ENCODE measurements around the gene ELF2. TPM values are rescaled to one million over a fixed set of nuclear protein-coding genes. Genes with fewer than 3 reads are reported as not detected.

Gene ELF2
- 143 TPM for total RNA-seq

DNA sequence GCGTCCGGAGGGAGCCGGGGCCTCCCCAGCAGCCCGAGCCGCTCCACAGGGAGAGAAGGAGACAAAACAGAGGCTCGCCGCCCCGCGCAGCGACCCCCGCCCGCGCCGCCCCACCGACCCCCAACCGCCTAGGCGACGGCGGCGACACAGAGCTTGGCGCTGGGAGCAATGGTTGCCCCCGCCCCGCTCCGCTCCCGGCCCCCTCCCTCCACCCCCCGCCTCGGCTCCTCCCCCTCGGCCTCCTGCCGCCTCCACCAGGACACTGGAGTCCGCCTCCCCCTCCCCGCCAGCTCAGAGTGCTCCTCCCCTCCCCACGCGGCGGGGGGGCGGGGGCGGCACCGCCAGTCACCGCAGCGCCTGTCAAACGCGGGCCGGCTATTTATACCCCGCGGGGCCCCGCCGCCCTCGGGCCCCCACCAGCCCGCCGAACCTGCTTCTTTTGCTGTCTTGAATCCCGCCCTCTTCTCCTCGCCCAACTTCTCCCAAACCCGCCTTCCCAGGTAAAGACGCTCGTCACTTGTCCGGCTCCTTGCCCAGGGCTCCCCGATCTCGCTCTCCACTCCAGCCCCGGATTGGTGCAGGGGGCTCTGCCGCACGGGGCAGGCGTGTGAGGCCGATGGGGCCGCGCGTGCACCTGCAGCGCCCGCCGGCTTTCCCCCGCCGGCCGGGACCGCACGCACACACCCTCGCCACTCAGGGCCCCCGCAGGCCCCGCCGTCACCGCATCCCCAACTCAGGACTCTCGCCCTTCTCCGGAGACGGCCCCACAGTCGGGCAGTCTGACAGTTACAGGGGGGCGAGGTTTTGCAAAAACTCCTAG is at the start of gene ELF2:
Gene ELF2, minus strand, starts transcription at position 170 of the 820 bp plus-strand sequence. CDS start 39,517 bp downstream, outside the sequence.

DNA sequence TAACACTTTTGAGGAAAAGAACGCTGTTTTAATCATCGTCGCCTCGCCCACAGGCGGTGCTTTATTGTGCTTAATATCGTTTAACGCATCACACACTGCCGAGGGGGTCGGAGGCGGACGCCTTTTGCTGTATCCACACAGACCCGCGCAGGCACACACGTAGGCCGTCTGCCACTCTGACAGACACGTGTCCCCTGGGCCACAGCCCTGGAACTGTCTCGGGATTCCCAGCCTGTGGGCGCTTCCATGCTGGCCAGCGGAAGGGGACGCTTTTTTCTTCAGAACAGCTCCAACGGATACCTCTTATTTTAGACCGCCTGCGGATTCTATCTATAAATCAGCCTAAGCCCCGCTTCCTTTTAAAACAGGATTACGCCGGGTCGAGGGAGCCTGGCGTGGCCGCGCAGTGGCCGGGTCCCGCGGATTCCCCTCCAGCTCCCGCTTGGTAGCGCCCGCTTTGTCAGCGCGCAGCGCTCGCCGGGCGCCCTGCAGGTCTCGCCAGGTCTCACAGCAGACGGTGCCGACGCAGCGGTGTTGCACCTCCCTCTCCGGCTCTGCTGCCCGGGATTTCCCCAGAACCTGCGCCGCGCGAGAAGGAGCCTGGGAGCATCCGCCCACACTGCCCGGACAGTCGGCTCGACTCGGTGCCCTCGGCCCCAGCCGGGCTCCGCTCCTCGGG is 161.6 kb downstream of the ELF2 start, which contains the start of gene NOCT:
Gene NOCT, plus strand, starts transcription at position 513 of the 679 bp plus-strand sequence. CDS start 201 bp downstream, outside the sequence.

Small RNAs within 50 kb of the gene (small RNA-seq; reads per million reads assigned to genes)
- gene RF00017 (ENCODE audit: low replicate concordance) (not detected), gene RF00019 (ENCODE audit: low replicate concordance) (not detected), gene RN7SL382P (ENCODE audit: low replicate concordance) (not detected), gene RNU6-531P (ENCODE audit: low replicate concordance) (not detected)

Other genes starting within 250 kb of the ELF2 start
- 22.2 TPM for gene NOCT, start 161.4 kb downstream of the ELF2 start, total RNA-seq
- gene MGARP, start 103.0 kb upstream of the ELF2 start, total RNA-seq: 0.94 TPM
- 59.5 TPM for gene NAA15, start 124.3 kb upstream of the ELF2 start, total RNA-seq
- gene NDUFC1, start 125.3 kb upstream of the ELF2 start, total RNA-seq: 26.0 TPM

Measured in parietal lobe (tissue), 2 donors.